GM19239 (cell line): ENCODE data around the gene MCAT.

Source experiments
- DNase-seq: peaks from one replicate; pipeline ENCODE4 v3.0.0; 2011; ENCODE audit warnings: low spot score; ENCODE audit not compliant: insufficient read length
- FAIRE-seq: peaks from 2 replicates; lab custom pipeline; 2011; peaks lifted over from hg19 to GRCh38; lab: Jason Lieb, UNC

Gene MCAT, protein sequence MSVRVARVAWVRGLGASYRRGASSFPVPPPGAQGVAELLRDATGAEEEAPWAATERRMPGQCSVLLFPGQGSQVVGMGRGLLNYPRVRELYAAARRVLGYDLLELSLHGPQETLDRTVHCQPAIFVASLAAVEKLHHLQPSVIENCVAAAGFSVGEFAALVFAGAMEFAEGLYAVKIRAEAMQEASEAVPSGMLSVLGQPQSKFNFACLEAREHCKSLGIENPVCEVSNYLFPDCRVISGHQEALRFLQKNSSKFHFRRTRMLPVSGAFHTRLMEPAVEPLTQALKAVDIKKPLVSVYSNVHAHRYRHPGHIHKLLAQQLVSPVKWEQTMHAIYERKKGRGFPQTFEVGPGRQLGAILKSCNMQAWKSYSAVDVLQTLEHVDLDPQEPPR

DNA sequence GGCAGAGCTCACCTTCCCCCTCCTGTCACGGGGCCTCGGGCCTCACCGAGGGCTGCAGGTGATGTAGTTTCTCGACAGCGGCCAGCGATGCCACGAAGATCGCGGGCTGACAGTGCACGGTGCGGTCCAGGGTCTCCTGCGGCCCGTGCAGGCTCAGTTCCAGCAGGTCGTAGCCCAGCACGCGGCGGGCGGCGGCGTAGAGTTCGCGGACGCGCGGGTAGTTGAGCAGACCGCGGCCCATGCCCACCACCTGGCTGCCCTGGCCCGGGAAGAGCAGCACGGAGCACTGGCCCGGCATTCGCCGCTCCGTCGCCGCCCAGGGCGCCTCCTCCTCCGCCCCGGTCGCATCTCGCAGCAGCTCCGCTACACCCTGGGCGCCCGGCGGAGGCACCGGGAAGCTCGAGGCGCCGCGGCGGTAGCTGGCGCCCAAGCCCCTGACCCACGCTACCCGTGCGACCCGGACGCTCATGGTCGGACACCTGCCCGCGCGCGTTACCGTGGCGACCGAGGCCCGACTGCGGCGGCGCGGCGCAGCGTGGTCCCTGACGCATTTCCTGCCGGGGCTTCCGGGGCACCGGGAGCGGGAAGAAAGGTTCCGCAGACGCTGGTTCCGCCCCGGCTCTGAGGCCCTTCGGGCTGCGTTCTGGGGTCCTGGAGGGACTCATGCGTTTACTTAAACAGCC lies at the start of gene MCAT:
TSS of gene MCAT (minus strand) at position 519 of the 683 bp plus-strand sequence. CDS start at position 469, 50 bp downstream.
- FAIRE-seq (peak; percentile 94), DNase-seq (peak; percentile 87)

DNA sequence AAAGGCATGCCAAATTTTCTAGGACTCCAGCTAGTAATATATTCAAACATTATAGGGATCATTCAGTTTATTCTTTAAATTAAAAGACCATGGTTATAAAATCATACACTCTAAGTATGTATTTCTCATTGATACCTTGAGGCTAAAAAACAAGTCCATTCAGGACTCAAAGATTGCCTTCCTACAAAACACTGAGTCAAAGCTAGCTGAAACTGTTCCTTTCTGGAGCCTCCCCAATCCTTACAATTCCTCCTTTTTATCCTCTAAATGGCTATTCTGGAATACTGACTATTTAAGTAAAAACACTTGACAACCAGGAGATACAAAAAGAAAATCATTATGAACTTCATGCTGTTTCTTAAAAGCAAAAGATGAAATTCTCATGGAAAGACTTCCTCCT lies 48.6 kb upstream of the MCAT start:
- FAIRE-seq (no peak), DNase-seq (no peak)

DNA sequence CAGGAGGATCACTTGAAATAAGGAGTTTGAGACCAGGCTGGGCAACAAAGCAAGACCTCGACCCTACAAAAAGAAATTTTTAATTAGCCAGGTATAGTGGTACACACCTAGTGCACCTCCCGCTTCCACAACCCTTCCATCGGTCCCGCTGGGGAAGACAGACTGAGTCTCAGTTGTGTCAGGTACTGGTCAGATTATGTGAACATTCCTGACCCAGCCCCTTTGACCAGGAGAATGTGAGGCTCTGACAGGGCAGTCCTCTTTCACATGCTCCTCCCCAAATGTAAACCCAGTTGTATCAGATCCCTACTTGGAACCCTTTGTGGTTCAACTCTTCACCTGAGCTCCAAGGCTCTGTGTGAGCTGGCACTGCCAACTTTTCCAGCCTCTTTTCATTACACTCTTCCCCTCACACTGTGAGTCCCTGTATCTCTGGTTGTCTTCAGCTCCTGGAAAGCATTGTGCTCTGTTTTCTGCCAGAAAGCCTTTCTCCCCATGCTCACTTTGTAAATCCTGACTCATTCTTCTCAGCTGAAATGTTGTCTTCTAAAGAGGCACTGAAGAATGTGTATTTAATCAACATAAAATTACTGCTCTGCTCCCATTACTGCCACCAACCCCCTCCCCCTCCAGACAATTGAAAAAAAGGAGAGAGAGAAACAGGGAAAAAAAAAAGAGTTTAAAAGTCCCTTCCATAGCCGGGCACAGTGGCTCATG lies 45.8 kb upstream of the MCAT start:
- no peak for FAIRE-seq
- DNase-seq = no peak

DNA sequence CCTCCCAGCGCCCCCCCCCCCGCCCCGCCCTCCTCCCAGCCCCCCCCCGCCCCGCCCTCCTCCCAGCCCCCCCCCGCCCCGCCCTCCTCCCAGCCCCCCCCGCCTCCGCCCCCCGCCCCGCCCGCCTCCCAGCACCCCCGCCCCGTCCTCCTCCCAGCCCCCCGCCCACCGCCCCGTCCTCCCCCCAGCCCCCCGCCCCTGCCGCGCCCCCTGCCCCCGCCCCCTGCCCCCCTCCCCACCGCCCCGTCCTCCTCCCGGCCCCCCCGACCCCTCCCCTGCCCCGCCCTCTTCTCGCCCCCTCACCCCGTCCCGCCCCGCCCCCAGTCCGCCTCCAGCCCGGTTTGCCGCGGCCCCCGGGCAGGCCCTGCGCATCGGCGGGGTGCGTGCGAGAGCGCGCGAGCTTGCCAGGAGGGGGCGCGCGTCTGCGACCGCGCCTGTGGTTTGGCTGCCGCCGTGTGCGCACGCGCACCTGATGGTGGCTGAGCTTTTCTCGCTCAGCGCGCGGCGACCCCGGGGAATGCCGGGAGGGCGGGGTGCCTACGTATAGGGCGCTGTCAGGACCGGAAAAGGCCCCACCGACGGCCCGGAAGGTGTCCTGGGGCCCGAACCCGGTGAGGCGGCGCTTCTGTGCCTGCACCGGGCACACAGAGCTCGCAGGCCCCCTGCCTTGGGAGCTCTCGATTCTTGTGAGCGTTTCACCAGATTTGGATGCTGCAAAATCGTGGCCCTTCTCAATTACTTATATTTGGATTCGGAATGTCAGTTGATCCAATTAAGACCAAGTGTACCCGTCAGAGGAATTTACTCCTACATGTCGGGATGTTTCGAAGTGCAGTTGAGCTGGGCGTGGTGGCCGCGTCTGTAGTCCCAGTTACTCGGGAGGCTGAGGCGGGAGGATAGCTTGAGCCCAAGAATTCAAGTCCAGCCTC lies 44.2 kb upstream of the MCAT start:
- FAIRE-seq = peak; percentile 99
- DNase-seq = peak; percentile 97

DNA sequence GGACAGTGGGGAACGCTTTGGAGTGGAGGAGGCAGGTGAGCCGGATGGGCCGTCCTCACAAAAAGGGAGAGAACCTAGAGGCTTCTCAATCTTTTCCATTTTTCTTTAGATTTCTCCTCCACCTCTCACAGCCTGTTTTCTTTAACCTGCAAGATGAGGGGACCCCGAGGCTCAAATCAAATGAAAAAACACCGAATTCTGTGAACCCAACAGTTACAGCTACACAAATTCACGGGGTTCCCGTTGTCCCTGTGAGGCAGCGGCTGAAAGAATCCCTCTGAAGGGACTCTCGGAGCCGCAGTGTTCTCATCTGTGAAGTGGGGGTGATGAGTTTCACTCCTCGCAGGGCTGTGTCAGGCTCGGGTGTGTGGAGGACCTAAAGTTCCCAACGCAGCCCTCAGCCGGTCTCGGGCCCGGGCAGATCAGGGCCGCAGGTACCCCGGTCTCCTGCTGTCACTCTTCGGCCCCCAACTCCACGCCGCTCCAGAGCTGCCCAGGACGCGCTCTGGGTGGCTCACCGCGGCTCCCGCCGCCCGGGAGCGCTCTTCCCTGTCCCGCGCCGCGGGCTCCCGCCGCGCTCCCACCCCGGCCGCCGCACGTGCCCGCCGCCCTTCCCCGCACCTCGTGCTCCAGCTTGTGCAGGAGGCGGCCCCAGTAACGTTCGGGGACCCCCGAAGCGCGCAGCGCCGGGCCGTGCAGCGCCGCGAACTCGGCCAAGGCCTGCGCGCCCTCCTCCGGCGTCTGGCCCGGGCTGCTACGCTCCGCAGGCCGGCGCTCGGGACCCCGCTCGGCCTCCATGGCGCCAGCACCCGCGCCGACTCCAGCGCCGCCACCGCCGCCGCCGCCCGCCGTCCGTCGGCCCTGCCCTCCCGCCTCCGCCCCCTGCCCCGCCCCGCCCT lies 43.3 kb upstream of the MCAT start, which contains the start of gene TTLL12:
TSS of gene TTLL12 (minus strand) at position 863 of the 899 bp plus-strand sequence. CDS start at position 798, 65 bp downstream.
- DNase-seq (peak; percentile 82), FAIRE-seq (peak; percentile 85)

DNA sequence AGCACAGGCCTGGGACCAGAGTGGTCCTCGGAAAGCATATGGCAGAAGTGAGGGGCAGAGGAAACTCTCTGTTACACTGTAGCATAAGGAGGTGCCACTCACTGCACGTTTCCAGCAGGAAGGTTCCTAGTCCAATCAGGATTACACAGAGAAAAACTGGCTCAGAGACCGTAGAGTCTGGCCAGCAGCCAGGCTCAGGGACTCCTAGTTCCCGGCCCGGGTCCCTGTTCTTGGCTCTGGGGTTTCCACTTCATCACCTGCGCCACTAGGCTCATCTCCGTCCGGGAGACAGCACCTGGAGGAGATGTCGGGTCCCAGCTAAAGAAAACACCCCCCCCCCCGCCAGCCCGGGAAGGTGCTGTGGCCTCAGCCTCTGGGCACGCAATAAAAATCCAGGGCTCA lies 42.7 kb upstream of the MCAT start:
- DNase-seq (no peak), FAIRE-seq (peak; percentile 14)

DNA sequence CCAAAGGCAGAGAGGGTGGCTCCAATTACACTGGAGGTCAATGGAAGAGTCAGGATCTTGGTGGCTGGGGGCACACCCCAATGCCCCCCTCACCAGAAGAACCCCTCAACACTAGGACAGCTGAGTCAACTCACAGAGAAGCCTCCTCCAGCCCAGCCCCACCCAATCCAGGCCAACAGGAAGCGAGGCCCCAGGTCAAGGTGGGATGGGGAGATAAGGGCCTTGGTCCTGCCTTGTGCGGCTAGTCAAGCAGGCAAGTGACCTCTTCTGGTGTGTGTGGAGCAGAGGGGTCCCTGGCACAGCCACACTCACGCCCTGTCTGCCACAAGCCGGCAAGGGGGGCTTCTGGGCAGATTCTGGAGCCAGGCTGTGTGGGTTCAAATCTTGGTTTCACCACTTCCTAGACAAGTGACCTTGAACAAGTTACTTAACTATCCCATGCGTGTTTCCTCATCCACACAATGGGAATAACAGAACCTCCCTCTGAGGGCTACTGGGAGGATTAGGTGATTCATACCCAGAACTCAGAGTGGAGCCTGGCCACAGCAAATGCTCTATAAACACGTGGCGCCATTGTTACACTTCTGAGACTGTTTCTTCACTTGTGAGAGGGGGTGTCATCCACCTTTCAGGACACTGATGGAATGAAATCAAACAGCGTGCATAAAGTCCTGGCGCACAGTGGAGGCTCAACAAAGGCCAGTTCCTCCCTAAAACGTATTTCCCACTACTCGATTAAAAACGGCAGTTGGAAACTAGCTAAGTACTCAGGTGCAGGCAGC lies 40.5 kb upstream of the MCAT start:
- DNase-seq = no peak
- no peak for FAIRE-seq

DNA sequence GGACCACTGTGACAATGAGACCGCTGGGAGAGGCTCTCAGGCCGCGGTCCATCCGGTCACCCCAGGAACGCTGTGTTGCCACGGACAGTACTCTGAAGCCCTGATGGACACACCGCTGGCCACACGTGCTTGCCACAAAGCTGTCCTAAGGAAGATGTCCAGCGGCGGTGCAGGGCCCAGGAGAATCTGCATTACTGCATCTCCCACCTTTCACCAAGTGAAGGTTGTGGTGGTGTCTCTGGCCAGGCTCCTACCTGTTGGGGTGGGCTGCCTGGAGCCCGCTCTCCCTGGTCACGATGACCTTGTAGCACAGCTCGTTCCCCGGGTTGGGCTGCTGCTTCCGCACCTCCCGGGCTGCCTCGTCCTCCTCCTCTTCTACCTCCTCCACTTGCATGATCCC lies 39.5 kb upstream of the MCAT start:
- no peak for DNase-seq
- FAIRE-seq = no peak

DNA sequence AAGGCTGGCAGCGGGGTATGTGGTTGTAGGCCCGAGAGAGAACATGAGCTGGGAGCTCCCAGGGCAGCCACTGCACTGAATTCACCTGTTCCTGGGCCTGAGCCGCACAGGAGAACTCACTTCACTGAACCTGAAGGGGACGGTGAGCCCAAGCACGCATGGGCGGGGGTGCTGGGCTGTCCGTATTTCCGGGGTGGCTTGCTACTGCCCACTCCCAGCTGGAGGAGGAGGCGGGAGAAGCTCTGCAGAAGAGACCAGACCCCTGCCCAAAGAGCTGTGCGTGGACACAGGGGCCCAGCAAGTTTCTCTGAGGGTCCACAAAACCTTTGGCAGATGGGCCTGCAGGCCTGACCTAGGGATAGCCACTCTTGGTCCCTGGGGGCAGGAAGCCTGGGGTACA lies 38.9 kb upstream of the MCAT start:
- FAIRE-seq = no peak
- DNase-seq = no peak

DNA sequence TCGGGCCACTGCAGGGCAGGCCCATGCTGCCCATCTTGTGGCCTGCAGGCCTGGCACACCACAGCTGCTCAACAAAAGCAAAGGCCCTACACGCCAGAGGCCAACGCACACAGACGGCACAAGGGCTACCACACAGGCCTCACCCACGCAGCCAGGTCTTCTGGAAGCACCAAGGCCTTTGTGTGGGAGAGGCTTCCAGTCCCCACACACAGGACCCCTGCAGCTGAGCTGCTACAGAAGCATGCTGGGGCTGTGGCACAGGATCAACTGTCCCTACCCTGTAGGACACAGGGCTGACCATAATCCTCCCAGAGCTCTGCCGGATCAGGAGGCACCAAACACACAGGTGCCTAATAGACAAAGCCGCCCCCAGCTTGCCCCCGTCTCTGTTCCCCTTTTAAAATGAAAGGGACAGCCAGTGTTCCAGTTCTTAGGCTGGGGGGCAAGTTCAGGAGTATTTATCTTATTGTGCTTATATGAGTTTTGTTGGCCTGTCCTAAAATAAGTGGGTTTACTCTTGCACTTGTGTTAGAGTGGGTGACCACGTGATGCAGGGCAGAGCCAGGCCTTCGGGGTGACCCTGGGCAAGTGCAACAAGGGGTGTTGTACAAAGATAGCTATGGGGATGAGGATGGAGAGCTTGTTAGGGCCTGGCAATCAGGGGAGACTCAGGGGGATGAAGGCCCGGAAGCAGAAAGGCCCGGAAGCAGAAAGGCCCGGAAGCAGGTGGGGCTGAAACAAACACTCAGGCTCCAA lies 38.3 kb upstream of the MCAT start:
- no peak for DNase-seq
- FAIRE-seq = no peak

DNA sequence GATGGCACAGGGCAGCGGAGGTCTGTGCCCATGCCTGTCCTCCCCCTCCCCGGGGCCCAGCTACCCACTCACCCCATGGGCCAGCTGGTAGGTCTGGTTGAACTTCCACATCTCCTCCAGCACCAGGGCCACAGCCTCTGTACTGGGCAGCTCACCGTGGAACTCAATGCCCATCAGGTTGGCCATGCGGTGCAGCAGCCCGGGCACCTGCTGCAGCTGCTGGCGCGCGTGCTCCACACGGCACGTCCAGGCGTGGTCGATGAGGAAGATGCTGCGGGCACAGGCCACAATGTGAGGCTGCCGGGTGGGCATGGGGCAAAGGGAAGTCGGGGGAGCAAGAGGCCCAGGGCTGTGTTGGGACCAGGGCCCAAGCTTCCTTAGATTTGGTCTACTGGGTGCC lies 37.5 kb upstream of the MCAT start:
- FAIRE-seq = no peak

DNA sequence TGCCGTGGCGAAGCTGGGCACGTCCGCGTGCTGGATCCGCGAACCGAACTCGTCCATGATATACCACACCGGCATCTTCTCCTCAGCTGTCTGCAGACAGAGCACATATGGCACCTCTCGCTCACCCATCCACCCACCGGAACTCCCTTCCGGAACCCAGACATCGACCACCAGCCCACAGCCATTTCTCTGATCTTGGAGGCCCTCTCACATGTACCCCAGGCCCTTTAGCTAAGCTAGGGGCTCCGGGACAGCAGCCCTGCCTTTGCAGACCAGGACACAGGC lies 36.7 kb upstream of the MCAT start:
- no peak for DNase-seq
- no peak for FAIRE-seq

More for the DNA sequence above, 37.5 kb upstream of the MCAT start:
- DNase-seq = no peak

DNA sequence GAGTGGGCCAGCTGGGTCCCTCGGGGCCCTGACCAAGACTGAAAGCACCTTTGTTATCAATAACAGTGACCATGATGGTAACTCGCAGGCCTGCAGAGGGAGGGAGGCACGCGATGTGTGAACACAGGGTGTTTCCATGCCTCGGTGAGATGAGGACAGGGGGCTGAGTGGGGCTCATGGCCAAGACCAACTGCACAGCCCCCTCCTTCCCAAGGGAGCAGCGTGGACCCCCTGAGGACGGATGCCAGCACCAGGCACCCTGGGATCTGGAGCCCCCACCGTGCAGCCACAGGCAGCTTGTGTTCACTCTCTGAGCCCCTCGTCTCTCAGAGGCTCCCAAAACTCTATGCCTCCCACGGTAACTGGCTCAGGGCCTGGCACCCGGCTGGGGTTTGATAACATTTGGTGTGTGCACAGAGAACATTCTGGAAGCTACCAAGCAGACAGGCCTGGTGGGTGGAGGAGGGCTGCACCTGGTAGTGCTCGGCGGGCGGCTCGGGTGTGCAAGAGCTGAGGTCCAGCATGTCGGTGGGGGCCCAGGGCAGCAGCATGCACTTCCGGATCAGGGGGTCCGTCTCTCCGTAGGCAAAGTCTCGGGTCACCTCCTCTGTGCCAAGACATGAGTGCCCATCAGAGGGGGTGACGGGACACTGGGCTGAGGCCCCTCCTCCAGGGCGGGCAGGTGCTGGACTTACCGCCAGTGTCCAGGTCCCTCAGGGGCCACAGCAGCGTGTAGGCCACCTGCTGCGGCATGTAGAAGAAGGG lies 36.1 kb upstream of the MCAT start:
- FAIRE-seq (no peak), DNase-seq (no peak)

DNA sequence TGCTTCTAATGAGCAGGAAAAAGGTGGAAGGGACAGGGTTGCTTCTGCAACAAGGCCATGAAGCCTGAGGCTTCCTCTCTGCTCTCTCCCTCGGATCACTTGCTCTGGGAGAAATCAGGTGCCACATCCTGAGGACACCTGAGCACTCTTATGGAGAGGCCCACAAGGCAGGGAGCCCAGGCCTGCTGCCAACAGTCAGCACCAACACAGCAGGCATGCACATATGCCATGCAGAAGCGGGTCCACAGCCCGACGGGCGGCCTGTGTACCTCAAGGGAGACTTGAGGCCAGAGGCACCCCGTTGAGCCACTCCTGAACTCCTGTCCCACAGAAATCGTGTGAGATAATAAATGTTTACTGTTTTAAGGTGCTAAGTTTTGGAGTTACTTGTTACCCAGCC lies 34.3 kb upstream of the MCAT start:
- FAIRE-seq = no peak

DNA sequence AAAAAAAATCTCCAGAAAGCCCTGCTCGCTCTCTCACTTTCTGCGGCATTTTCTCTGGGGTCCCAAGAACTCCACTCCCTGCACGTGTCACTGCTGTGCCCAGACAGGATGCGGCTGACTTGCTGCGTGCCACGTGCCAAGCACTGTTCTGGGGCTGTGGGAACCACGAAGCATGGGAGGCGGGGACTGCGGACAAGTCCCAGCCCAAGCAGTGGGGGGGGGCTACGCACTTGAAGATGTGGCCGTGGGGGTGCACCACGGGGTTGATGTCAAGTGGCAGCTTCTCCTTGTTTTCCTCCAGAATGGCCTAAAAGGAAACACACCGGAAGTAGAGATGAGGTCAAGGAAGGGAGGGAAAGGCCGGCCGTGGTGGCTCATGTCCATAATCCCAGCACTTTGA lies 32.9 kb upstream of the MCAT start:
- DNase-seq (no peak), FAIRE-seq (no peak)

More for the DNA sequence above, 34.3 kb upstream of the MCAT start:
- no peak for DNase-seq

DNA sequence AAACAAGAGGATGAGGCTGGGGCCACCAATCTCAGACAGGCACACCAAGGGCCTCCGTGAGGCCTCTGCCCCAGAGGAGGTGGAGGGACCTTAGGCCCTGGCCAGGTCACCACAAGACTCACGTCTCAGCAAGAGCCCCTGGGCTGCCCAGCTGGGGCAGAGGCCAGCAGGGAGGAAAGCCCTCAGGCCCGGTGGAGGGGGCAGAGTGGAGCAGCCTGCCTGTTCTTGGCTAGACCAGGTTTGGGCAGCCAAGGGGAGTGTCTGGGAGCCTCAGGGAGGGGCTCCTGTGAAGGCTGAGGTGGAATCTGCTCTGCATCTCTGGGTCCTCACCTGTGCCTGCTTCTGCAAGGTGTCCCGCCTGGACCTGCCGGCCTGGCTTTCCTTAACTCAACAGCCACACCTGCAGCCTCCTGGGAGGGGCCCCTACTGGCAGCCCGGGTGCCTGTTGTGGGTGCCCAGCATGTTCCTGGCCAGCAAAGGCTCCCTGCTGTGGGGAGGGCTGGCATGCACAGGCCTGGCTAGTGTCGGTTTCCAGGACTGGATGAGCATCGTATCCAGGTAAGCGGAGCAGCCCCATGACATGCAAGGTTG lies 31.8 kb upstream of the MCAT start:
- no peak for FAIRE-seq

More for the DNA sequence above, 31.8 kb upstream of the MCAT start:
- DNase-seq = no peak
